A673 (cell line): ENCODE measurements around the gene SNAP23. TPM values are rescaled to one million over a fixed set of nuclear protein-coding genes. Genes with fewer than 3 reads are reported as not detected.

Experiments used
- Bru-seq: library from RNA; stranded (reverse); fragments of 400-500 nt; gene quantifications from one replicate; lab custom pipeline; 2021; lab: Mats Ljungman, UMichigan
- BruChase-seq, 2 experiments: library from RNA; stranded (reverse); fragments of 400-500 nt; gene quantifications; one replicate each; lab custom pipeline; 2021; lab: Mats Ljungman, UMichigan
- BruUV-seq: library from RNA; stranded (reverse); fragments of 400-500 nt; replicated peaks from 2 replicates; lab custom pipeline; 2021; lab: Mats Ljungman, UMichigan
- CTCF ChIA-PET: fragments of 300-600 bp; sonication (Branson Sonifier 250); formaldehyde crosslinking; loops from one replicate; lab custom pipeline; 2022; ENCODE audit warnings: antibody characterized with exemption; lab: Charles Lee
- POLR2A ChIA-PET: fragments of 300-600 bp; sonication (Branson Sonifier 250); formaldehyde crosslinking; loops from one replicate; lab custom pipeline; 2022; ENCODE audit warnings: antibody characterized with exemption; ENCODE audit not compliant: low non-redundant PET; lab: Charles Lee
- DNase-seq: peaks from one replicate; pipeline ENCODE4 v3.0.0-alpha.2; 2015; ENCODE audit warnings: low spot score
- H3K27ac ChIP-seq: fragments of 200-600 bp; sonication (generic); 2 replicates; pipeline ENCODE4 v1.5.1; 2016; ENCODE audit warnings: mixed run types, low read depth, mild to moderate bottlenecking, mixed read lengths, antibody characterized with exemption, low read length; ENCODE audit not compliant: poor library complexity, severe bottlenecking
- H3K27me3 ChIP-seq: fragments of 200-600 bp; sonication (generic); replicated peaks from 2 replicates; pipeline ENCODE4 v1.6.1; 2017; ENCODE audit warnings: mixed run types, low read depth, mild to moderate bottlenecking, mixed read lengths, antibody characterized with exemption, low read length; ENCODE audit not compliant: insufficient read depth, poor library complexity
- H3K36me3 ChIP-seq: fragments of 200-600 bp; sonication (generic); 2 replicates; pipeline ENCODE4 v1.6.1; 2016; ENCODE audit warnings: mixed run types, mild to moderate bottlenecking, mixed read lengths, antibody characterized with exemption, low read length; ENCODE audit not compliant: insufficient read depth, poor library complexity, severe bottlenecking
- H3K4me1 ChIP-seq: fragments of 200-600 bp; sonication (generic); 2 replicates; pipeline ENCODE4 v1.6.1; 2017; ENCODE audit warnings: mixed run types, mild to moderate bottlenecking, mixed read lengths, antibody characterized with exemption, low read length; ENCODE audit not compliant: insufficient read depth, poor library complexity, severe bottlenecking
- H3K4me3 ChIP-seq: fragments of 200-600 bp; sonication (generic); 2 replicates; pipeline ENCODE4 v1.5.1; 2016; ENCODE audit warnings: low read depth, mixed run types, mild to moderate bottlenecking, mixed read lengths, low read length; ENCODE audit not compliant: poor library complexity, severe bottlenecking
- H3K9me3 ChIP-seq: fragments of 200-600 bp; sonication (generic); 2 replicates; pipeline ENCODE4 v1.6.1; 2016; ENCODE audit warnings: mixed run types, low read depth, mild to moderate bottlenecking, mixed read lengths, antibody characterized with exemption, low read length; ENCODE audit not compliant: poor library complexity, severe bottlenecking
- CTCF ChIP-seq: fragments of 300-800, 200-600 bp; sonication (generic); conservative IDR thresholded peaks from 2 replicates; pipeline ENCODE4 v1.5.1; 2017; ENCODE audit warnings: low read depth, mild to moderate bottlenecking, antibody characterized with exemption, low read length, moderate library complexity, mixed read lengths
- EZH2 ChIP-seq: fragments of 200-600 bp; sonication (generic); IDR thresholded peaks from 2 replicates; pipeline ENCODE4 v1.6.1; 2017; ENCODE audit warnings: borderline replicate concordance, low read depth, mild to moderate bottlenecking, mixed read lengths, antibody characterized with exemption, low read length; ENCODE audit not compliant: poor library complexity, severe bottlenecking
- intact Hi-C: fragments of 100-400 bp; cut with micrococcal nuclease; formaldehyde crosslinking; loops from one replicate; pipeline ENCODE4 v1.10.0; 2022; ENCODE audit not compliant: unreplicated experiment
- long read RNA-seq: library from polyadenylated mRNA; stranded (forward); transcript quantifications from one replicate; pipeline ENCODE4 v2.0.0, GENCODE V29; 2022
- total RNA-seq: library from RNA; stranded (reverse); gene quantifications from 2 replicates; pipeline ENCODE4 v1.2.3, GENCODE V29; 2021

SNAP23 gene
- total RNA-seq (112 and 124 TPM in 2 replicates), Bru-seq, nascent RNA (percentile 83 among the genes with signal in this experiment), BruChase-seq, experiment 1, labeled RNA remaining after a 2-hour chase (percentile 91 among the genes with signal in this experiment), BruChase-seq, experiment 2, labeled RNA remaining after a 6-hour chase (percentile 92 among the genes with signal in this experiment)
- long read RNA-seq, transcript SNAP23-202 (7 exons, 2,480 nt): minor isoform, 6 of 296 reads
- long read RNA-seq, transcript SNAP23-201 (8 exons, 2,687 nt): major isoform, 242 of 296 reads
- long read RNA-seq, partial matches to known transcripts: 6 of 296 reads
- long read RNA-seq, other reads (novel, unspliced or antisense): 41 of 296 reads

- Histone ChIP-seq H3K4me1 (peaks cover 14% of the 10 kb centered on the region), H3K27me3 (no peaks in the 10 kb centered on the region)
These were observed at the start of gene SNAP23 for GRCh38 chr15:42495361-42496212. SNAP23 (plus strand) TSS chr15:42495634; CDS start chr15:42511847, 16,213 bp downstream.

GRCh38 chr15:42447599-42447998, 47.8 kb upstream of the SNAP23 start:
- no peaks in the 10 kb centered on the region for H3K4me1 ChIP-seq
- DNase-seq: no peak
- H3K9me3 ChIP-seq: no peaks in the 10 kb centered on the region
- no TSS peak for BruUV-seq
- no peaks in the 10 kb centered on the region for H3K27me3 ChIP-seq
- intact Hi-C loops: no loop called here
- no peak for TF ChIP-seq EZH2
- no peak for TF ChIP-seq CTCF
- CTCF ChIA-PET: no interaction called here
- no peak overlapping the region for H3K27ac ChIP-seq
- peaks cover 45% of the 10 kb centered on the region for H3K36me3 ChIP-seq
- POLR2A ChIA-PET: no interaction called here
- H3K4me3 ChIP-seq: no peak overlapping the region

More at GRCh38 chr15:42495361-42496212, at the start of gene SNAP23:
- no peak for TF ChIP-seq EZH2
- TF ChIP-seq CTCF: no peak
- intact Hi-C loops: loop anchor here (10.0 kb wide), 1 partner anchor 159 kb away; no protein-coding TSS in a partner anchor
- DNase-seq: peak; percentile 96
- Histone ChIP-seq H3K9me3 (no peaks in the 10 kb centered on the region), H3K4me3 (peak within 1 kb of the TSS; percentile 72), H3K36me3 (peaks cover 7% of the 10 kb centered on the region), H3K27ac (peak within 1 kb of the TSS; percentile 89)
- BruUV-seq: TSS peak; percentile 60
- CTCF ChIA-PET: no interaction called here
- POLR2A ChIA-PET: no interaction called here

- Histone ChIP-seq H3K4me1 (no peaks in the 10 kb centered on the region), H3K9me3 (no peaks in the 10 kb centered on the region), H3K4me3 (no peak overlapping the region), H3K36me3 (peaks cover 49% of the 10 kb centered on the region), H3K27me3 (no peaks in the 10 kb centered on the region), H3K27ac (no peak overlapping the region)
- TF ChIP-seq EZH2: no peak
- no peak for TF ChIP-seq CTCF
- intact Hi-C loops: no loop called here
- ChIA-PET POLR2A (no interaction called here), CTCF (no interaction called here)
- no peak for DNase-seq
- BruUV-seq: no TSS peak
These were observed 47.2 kb upstream of the SNAP23 start for GRCh38 chr15:42448281-42448680.
